ENCODE measurements around the gene RASA1.

GRCh38 chr5:87307796-87308423, 40.2 kb downstream of the RASA1 start:
- no peak for TF ChIP-seq CTCF (IDR thresholded peaks at IDR 0.05; ENCODE audit: borderline replicate concordance, extremely low read depth, low read length, poor library complexity, severe bottlenecking)
- no peak for TF ChIP-seq EZH2 (IDR thresholded peaks at IDR 0.05; ENCODE audit: borderline replicate concordance, low read depth, low read length, severe bottlenecking)
